ENCODE measurements around the gene ALDH2.

DNA sequence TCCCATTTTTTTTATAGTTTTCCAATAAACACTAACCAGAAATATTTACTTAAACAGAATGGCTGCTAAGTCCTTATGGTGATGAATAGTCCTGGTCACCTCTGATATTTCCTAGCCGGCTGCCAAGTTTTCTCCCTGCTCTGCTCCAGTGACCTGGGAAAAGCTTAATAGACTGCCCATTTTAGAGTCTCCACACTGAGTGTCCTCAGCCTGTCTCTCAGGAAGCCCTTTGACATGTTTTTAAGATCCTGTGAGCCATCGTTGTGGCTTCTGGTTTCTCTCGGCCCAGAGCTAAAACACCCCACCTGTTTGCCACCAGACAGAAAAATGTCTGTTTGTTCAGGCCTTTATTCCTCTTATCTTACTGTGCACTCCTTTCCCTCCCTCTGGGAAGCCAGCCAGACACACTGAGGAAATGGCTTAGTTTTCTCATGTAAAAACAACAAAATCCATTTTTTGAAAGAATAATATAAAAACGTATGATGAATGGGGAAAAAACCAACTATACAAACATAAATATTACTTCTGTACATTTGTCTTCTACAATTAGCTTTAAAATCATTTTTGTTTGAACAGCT, 25.4 kb upstream of the ALDH2 start:
- TF ChIP-seq, protein P1, sequence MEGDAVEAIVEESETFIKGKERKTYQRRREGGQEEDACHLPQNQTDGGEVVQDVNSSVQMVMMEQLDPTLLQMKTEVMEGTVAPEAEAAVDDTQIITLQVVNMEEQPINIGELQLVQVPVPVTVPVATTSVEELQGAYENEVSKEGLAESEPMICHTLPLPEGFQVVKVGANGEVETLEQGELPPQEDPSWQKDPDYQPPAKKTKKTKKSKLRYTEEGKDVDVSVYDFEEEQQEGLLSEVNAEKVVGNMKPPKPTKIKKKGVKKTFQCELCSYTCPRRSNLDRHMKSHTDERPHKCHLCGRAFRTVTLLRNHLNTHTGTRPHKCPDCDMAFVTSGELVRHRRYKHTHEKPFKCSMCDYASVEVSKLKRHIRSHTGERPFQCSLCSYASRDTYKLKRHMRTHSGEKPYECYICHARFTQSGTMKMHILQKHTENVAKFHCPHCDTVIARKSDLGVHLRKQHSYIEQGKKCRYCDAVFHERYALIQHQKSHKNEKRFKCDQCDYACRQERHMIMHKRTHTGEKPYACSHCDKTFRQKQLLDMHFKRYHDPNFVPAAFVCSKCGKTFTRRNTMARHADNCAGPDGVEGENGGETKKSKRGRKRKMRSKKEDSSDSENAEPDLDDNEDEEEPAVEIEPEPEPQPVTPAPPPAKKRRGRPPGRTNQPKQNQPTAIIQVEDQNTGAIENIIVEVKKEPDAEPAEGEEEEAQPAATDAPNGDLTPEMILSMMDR (IDR thresholded peaks at IDR 0.05): no peak
- TF ChIP-seq POLR2AphosphoS5 (IDR thresholded peaks at IDR 0.05) (no peak), POLR2A (IDR thresholded peaks at IDR 0.05; ENCODE audit: low read depth) (no peak), EP300 (IDR thresholded peaks at IDR 0.05) (no peak)
